Tibial nerve (tissue), 3 donors: ENCODE data around the gene GGTA1.
"Not testable (repeated sequence)": the region's sequence is repeated elsewhere in the genome, so short reads cannot be mapped to it uniquely, and the experiment has no call there.

Experiments used
- CTCF ChIP-seq, 5 experiments: fragments of 200-600 bp in 3 of 5; fragments of 450-650 bp in 2 of 5; sonication (generic) in 3 of 5; IDR thresholded peaks; one replicate each; pipeline ENCODE4 v1.5.1; 2016 to 2019; ENCODE audit warnings: antibody characterized with exemption in 5 of 5, mild to moderate bottlenecking in 3 of 5, moderate library complexity in 2 of 5
- POLR2A ChIP-seq, 2 donors: fragments of 450-650 bp; IDR thresholded peaks; one replicate each; pipeline ENCODE4 v1.6.1; 2017; ENCODE audit warnings: antibody characterized with exemption in 2 of 2, mild to moderate bottlenecking in 2 of 2, moderate library complexity in 2 of 2

GRCh38 chr9:121513166-121513565, 13.5 kb upstream of the GGTA1 start:
- not testable (repeated sequence) for TF ChIP-seq CTCF, POLR2A (IDR thresholded peaks at IDR 0.05)
